HG02970 (cell line): ENCODE results near the gene HIRA.
"Not testable (repeated sequence)": the region's sequence is repeated elsewhere in the genome, so short reads cannot be mapped to it uniquely, and the experiment has no call there.

Source experiments
- ATAC-seq: cut with Tn5 transposase; IDR thresholded peaks from one replicate; pipeline ENCODE4 v1.9.1; 2021; ENCODE audit warnings: mild to moderate bottlenecking, moderate library complexity, moderate number of reproducible peaks; ENCODE audit not compliant: unreplicated experiment, low FRiP score

Gene HIRA

GRCh38 chr22:19393704-19394103 lies 37.8 kb downstream of the HIRA start:
- no peak for ATAC-seq

DNA sequence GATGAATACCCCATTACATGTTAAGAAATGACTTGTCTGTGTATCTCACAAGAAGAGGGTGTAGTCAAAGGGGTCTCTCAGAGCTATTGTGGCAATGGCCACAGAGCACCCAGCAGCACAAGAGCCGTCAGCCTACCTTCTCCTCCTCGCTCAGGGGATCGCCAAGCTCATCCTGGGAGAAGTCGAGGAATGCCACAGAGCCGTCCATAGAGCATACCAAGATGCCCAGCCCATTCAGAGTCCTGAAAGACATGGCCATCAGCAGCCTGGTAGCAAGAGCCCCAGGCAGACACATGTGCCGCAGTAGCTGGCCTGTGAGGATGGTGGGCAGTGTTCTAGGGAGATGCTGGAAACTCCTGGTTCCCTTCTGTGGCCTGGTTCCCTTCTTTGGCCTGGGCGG lies 44.0 kb downstream of the HIRA start:
- no peak for ATAC-seq

- no peak for ATAC-seq
Observed at GRCh38 chr22:19387038-19387437, 44.5 kb downstream of the HIRA start.

DNA sequence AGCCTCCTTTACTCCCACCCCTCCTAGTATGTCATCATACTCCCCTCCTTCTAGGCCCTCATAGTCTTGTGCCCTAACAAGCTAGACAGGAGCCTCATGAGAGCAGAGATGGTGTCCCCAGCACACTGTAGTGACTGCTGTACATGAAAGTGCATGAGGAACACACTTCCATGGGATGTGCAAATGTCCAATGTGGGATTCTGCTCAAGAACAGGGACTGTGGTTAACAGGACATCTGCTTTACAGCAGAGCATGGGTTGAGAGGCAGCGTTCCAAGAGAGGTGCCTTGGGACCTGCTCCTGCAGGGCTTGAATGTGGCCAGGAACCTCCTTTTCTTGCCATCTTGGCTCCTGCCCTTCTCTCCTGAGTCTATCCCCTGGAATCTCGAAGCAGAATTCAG lies 45.3 kb downstream of the HIRA start:
- ATAC-seq: no peak

DNA sequence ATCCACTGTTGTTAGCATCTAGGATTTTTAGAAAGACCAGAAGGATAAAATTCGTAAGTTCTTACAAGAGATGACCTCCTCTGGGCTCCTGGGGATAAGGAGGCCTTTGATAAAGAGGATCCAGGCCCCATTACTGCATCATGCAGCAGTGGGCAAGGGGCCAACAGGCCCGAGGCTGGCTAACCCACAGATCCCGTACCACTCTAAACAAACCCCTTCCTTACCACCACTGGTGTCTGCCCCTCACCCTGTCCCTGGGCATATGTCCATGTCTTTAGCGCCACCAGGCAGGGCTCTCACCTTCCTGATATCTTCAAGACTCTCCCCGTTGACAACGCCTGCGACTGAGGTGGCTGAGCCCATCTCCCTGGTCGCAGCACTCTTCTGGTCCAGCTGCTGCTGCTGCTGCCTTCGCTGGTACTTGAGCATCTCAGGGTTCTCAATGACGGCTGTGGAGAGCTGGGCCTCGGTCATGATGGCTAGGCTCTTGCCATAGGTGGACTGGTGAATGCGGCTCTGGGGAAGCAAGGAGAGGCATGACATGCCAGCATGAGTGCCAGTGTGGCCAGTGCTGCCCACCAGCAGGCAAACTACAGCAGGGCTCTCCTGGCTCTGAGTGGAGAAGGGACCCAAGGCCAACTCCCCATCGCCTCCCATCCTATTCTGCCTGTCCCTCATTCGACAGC lies 46.2 kb downstream of the HIRA start:
- ATAC-seq: no peak

DNA sequence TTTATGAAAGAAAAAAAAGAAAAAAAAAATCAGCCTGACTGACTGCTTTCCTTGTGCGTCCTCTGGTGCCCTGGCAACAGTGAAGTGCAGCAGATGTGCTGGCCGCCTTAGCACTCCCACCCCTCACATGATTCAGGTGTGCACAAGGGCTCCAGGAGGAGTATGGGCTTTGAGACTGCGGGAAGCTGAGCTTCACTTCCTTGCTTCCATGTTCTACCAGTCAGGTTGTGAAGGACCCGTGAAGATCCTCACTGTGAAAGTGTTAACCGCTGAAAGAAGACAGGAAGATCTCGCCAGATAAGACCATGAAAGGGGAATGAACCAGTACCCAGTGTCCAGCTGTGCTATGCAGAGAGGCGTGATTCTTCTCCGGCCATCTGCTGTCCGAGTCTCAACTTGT lies 48.2 kb downstream of the HIRA start:
- ATAC-seq: no peak

DNA sequence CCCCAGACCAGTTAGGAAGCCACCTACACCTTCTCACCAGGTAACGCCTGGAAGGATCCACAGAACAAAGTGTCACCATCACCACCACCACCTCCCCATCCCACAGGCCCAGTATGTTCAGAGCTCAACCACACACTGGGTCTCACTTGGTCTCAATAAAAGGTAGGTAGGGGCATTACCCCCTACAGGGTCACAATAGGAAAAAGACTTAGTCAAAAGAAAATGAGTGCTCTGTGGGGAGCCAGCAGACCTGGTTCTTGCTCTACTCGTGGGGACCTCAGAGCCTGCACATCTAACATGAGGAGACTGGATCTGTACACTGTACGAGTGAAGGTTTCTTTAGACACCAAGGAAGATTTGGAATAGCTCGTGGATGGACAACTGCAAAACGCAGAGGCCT lies 49.3 kb downstream of the HIRA start:
- ATAC-seq: no peak

DNA sequence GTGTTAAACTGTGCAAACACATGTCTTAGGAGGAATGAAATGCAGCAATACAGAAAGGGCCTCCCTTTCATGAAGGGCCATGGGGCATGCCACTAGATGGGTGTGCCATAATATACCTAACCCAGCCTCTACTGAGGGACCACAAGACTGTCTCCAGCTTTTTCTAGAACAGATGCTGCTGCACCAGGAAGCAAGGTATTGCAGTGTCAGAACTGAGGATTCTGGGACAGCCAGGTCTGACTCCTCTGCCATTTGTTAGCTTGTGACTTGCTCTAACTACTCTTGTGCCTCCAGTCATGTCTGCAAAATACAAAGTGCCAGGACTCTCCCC lies 53.2 kb downstream of the HIRA start:
- no peak for ATAC-seq

DNA sequence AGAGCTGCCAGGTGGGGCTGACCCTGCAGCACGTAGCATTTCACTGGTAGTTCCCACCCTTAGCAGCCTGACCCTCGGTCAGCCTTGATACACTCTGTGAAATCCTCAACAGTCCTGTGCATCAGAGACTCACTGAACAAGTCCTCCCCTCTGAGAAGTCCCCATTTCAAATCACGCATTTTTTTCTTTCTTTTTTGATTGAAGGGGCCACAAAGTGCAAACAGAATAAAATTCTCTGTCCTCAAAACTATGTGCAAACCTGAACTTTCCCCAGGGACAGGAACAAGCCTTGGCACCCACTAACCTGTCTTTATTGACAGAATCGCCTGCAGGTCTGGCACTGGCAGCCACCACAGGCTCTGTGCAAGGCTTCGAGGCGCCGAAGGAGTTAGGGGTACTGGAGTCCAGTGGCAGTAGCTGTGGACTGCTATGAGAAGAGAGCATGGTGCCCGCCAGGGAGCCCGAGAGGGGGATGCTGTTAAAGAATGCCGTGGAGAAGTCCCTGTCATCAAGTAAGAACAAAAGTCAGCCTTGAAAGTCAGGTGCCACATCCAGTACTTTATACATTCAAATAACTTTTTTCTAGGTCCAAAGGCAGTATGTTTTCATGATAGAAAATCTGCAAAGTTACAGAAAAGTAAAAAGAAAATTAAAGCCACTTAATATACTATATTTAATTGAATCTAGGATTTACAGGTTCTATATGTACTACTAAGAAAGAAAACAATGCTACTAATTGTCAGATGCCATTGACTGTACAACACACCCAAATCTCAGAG lies 53.8 kb downstream of the HIRA start:
- ATAC-seq: no peak

- no peak for ATAC-seq
Observed at GRCh38 chr22:19376971-19377370, 54.6 kb downstream of the HIRA start.

- no peak for ATAC-seq
Observed at GRCh38 chr22:19376247-19376646, 55.3 kb downstream of the HIRA start.

DNA sequence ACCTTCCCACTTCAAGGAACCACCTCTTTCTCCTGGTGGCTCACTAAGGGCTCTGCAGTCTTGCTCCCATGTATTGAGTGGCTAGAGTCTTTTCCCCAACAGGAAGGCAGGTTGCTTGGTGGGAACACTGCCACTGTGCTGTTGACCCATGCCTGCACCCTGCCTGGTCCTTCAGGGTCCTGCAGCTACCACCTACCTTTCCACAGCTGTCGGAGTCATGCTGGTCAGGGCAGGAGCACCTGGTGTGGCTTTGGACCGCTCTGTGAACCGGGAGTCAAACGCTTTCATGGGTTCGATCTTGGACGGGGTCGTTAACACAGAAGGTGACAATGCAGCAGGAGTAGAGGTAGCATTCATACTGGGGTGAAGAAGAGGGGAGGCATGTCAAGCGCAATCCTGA lies 56.1 kb downstream of the HIRA start:
- ATAC-seq: no peak

DNA sequence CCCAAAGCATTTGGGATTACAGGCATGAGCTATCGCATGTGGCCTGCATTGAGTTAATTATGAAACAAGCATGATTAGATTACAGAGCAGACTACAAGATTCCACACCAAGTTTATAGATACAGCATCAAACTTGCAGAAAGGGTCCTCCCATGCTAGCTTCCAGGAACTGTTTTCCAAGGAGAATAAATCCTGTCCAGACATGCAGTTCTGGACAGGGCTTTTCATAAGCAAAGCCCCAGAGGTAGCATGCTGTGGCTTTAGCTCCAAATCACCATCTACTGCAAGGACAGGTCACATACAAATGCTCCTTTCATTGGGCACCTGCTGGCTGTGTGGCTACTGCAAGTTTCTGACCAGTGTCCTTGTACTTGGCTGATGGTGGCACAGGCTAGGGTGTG lies 57.1 kb downstream of the HIRA start:
- no peak for ATAC-seq

DNA sequence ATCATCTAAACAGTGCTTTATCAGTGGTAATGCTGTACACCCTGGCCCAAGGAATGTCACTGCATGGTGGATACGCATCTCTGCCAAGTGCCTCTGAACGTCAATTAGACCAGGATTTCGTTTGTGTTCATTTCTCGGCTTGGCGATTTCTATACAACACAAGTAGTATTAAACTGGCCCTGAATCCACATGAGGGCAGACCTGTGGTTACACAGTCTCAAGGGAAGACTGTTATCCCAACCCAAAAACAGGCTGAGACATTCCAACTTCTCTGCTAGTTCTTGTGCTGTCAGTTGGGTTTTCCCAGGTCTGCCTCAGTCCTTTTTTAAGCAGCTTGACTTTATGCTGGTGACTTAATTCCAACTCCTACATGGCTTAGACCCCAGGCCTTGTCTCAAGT lies 58.1 kb downstream of the HIRA start:
- no peak for ATAC-seq

DNA sequence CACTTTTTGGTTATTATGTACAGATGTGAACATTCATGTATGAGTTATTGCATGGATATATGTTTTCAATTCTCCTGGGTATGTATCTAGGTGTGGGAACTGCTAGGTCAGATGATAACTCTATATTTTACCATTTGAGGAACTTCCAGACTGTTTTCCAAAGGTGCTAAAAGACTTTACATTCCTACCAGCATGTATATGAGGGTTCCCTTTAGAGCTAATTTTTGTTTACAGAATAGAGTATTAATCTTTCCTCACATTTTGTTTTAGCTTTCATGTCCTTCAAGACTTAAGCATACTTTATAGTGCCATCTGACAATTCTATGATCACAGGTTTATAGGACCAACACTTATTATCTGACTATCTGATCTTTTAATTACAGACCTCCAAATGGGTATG lies 59.6 kb downstream of the HIRA start:
- ATAC-seq: no peak

GRCh38 chr22:19368876-19369275 lies 62.7 kb downstream of the HIRA start:
- ATAC-seq: no peak

- no peak for ATAC-seq
Observed at GRCh38 chr22:19367763-19368367, 63.7 kb downstream of the HIRA start.

GRCh38 chr22:19363541-19363940 lies 68.0 kb downstream of the HIRA start:
- ATAC-seq: not testable (repeated sequence)

DNA sequence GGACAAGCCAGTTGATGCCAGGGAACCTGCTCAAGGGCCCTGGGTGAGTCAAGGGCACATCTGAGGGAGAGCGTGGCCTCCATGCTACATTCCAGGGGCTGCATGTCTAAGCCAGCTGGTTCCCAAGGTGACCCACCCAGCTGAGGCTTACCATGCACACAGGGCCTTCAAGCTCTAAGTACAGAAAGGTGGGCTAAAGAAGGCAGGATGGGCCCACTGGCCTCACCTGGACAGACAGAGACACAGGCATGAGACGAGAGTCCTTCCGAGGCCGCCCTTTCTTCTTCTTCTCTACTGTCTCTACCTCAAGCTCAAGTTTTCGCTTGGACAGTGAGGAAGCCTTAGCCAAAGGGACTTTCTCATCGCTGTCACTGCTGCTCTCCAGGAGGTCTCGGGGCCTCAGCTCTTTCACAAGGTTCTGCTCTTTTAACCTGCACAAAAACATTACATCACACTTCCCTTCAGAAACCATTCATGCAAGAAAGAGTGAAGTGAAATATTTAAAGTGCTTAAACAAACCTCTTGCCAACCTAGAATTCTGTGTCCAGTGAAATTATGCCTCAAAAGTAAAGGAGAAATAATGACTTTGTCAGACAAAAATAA lies 69.9 kb downstream of the HIRA start:
- peak; percentile 55 for ATAC-seq

- ATAC-seq: no peak
Observed at GRCh38 chr22:19360862-19361261, 70.7 kb downstream of the HIRA start.

DNA sequence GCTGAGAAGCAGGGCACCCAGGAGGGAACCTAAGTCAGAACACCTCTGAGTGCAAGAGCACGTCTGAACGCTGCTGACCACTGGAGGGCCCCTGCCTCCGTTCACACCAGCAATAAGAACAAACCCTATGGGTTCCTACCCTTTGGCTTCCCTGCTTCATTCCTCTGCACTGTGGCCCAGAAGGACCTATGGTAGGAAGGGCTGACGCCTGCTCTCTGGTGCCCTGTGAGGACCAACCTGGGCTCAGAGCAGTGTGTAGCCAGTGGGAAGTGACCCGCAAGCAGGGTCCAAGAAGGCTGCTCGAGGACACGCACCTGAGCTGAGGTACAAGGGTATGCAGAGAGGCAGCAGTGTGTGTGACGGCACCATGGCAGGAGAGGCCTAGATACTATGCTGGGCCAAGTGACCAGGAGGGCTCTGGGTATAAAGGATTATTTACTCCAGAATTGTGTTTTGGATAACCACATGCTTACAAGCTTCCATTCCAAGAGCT lies 71.2 kb downstream of the HIRA start:
- ATAC-seq: no peak
